ENCODE results near the gene ENOX2.

DNA sequence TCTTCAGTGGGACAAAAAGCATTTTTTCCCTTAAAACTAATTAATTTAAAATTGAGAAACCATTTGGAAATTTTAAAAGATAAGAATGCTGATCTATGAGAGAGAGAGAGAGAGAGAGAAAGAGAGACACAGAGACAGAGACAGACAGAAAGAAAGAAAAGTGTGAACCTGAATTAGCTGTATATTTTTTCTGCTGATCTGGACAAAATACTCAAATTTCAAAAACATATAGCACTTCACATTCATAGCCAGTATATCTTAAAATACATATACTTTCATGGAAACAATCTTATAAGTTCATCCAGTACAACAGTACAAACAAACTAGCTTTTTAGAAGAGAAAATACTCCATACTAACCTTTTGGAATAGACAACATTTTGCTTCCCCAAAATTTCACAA is 18.4 kb downstream of the ENOX2 start:
- TF ChIP-seq POLR2A (IDR thresholded peaks at IDR 0.05) = no peak
- TF ChIP-seq POLR2AphosphoS5 (IDR thresholded peaks at IDR 0.05) = no peak
- TF ChIP-seq, protein P1, sequence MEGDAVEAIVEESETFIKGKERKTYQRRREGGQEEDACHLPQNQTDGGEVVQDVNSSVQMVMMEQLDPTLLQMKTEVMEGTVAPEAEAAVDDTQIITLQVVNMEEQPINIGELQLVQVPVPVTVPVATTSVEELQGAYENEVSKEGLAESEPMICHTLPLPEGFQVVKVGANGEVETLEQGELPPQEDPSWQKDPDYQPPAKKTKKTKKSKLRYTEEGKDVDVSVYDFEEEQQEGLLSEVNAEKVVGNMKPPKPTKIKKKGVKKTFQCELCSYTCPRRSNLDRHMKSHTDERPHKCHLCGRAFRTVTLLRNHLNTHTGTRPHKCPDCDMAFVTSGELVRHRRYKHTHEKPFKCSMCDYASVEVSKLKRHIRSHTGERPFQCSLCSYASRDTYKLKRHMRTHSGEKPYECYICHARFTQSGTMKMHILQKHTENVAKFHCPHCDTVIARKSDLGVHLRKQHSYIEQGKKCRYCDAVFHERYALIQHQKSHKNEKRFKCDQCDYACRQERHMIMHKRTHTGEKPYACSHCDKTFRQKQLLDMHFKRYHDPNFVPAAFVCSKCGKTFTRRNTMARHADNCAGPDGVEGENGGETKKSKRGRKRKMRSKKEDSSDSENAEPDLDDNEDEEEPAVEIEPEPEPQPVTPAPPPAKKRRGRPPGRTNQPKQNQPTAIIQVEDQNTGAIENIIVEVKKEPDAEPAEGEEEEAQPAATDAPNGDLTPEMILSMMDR (IDR thresholded peaks at IDR 0.05) = no peak
- TF ChIP-seq EP300 (IDR thresholded peaks at IDR 0.05; ENCODE audit: low read depth) = no peak
